WTC11 (cell line): ENCODE data around the gene ABCB1. TPM values are rescaled to one million over a fixed set of nuclear protein-coding genes. Genes with fewer than 3 reads are reported as not detected.

Experiments
- ATAC-seq: fragments of 200-7000 bp; cut with Tn5 transposase; 2 replicates; pipeline ENCODE4 v1.10.0; 2021; ENCODE audit warnings: mild to moderate bottlenecking, moderate library complexity
- CTCF ChIA-PET: fragments of 300-600 bp; sonication (Branson Sonifier 250); formaldehyde crosslinking; loops from one replicate; lab custom pipeline; 2021; ENCODE audit warnings: antibody characterized with exemption; lab: Charles Lee
- POLR2A ChIA-PET: fragments of 350-600 bp; sonication (Branson Sonifier 250); formaldehyde crosslinking; loops from one replicate; lab custom pipeline; 2021; ENCODE audit warnings: antibody characterized with exemption; lab: Charles Lee
- DNase-seq: peaks from one replicate; pipeline ENCODE4 v3.0.0; 2021; ENCODE audit warnings: low spot score
- H3K27ac Mint-ChIP-seq: 2 replicates; pipeline ENCODE4 v1.8.0; 2021; ENCODE audit warnings: mixed read lengths
- H3K27me3 Mint-ChIP-seq: 2 replicates; pipeline ENCODE4 v1.8.0; 2021; ENCODE audit warnings: low read depth, mild to moderate bottlenecking, moderate library complexity, mixed read lengths
- H3K36me3 Mint-ChIP-seq: 2 replicates; pipeline ENCODE4 v1.8.0; 2021; ENCODE audit warnings: mixed read lengths
- H3K4me1 Mint-ChIP-seq: 2 replicates; pipeline ENCODE4 v1.8.0; 2022; ENCODE audit warnings: mixed read lengths
- H3K4me3 Mint-ChIP-seq: 2 replicates; pipeline ENCODE4 v1.8.0; 2021; ENCODE audit warnings: mild to moderate bottlenecking, moderate library complexity, mixed read lengths
- H3K9me3 Mint-ChIP-seq: 2 replicates; pipeline ENCODE4 v1.8.0; 2021; ENCODE audit warnings: mixed read lengths
- AFF4 ChIP-seq: sonication (generic); formaldehyde crosslinking; IDR thresholded peaks from 2 replicates; pipeline ENCODE4 v1.8.1; 2023; ENCODE audit warnings: mild to moderate bottlenecking, missing genetic modification reagents, borderline replicate concordance
- ATF2 ChIP-seq: sonication (generic); formaldehyde crosslinking; IDR thresholded peaks from 2 replicates; pipeline ENCODE4 v1.8.1; 2022; ENCODE audit warnings: low read depth, missing genetic modification reagents, borderline replicate concordance
- CDX4 ChIP-seq: fragments of 250-450 bp; sonication (Bioruptor Pico); IDR thresholded peaks from 2 replicates; pipeline ENCODE4 v1.9.0; 2021; ENCODE audit warnings: moderate library complexity, mild to moderate bottlenecking, inconsistent platforms, borderline replicate concordance
- CREM ChIP-seq: sonication (generic); formaldehyde crosslinking; IDR thresholded peaks from 2 replicates; pipeline ENCODE4 v1.8.1; 2022; ENCODE audit warnings: mild to moderate bottlenecking, missing genetic modification reagents, moderate library complexity
- FOXP1 ChIP-seq: sonication (generic); formaldehyde crosslinking; IDR thresholded peaks from 2 replicates; pipeline ENCODE4 v1.8.0; 2022; ENCODE audit warnings: missing genetic modification reagents, mild to moderate bottlenecking, moderate library complexity, borderline replicate concordance
- GABPB1 ChIP-seq: sonication (generic); formaldehyde crosslinking; IDR thresholded peaks from 2 replicates; pipeline ENCODE4 v1.8.1; 2023; ENCODE audit warnings: mild to moderate bottlenecking, missing genetic modification reagents
- GTF2I ChIP-seq: fragments of 250-450 bp; sonication (Bioruptor Pico); conservative IDR thresholded peaks from 2 replicates; pipeline ENCODE4 v1.4.0; 2021; ENCODE audit warnings: mild to moderate bottlenecking
- IRF2 ChIP-seq: sonication (generic); formaldehyde crosslinking; IDR thresholded peaks from 2 replicates; pipeline ENCODE4 v1.8.0; 2022; ENCODE audit warnings: low read depth, missing genetic modification reagents, borderline replicate concordance
- JUN ChIP-seq: sonication (generic); formaldehyde crosslinking; IDR thresholded peaks from 2 replicates; pipeline ENCODE4 v1.8.0; 2023; ENCODE audit warnings: mild to moderate bottlenecking, missing genetic modification reagents
- NFATC4 ChIP-seq: fragments of 250-450 bp; sonication (Bioruptor Pico); IDR thresholded peaks from 2 replicates; pipeline ENCODE4 v1.9.0; 2021; ENCODE audit warnings: mild to moderate bottlenecking
- NFYB ChIP-seq: sonication (generic); formaldehyde crosslinking; conservative IDR thresholded peaks from 2 replicates; pipeline ENCODE4 v1.8.0; 2022; ENCODE audit warnings: low read depth, missing genetic modification reagents
- SMAD3 ChIP-seq: sonication (generic); formaldehyde crosslinking; IDR thresholded peaks from 2 replicates; pipeline ENCODE4 v1.8.0; 2022; ENCODE audit warnings: missing genetic modification reagents, mild to moderate bottlenecking, borderline replicate concordance
- SOX15 ChIP-seq: fragments of 250-450 bp; sonication (Bioruptor Pico); IDR thresholded peaks from 2 replicates; pipeline ENCODE4 v1.9.0; 2021; ENCODE audit warnings: mild to moderate bottlenecking
- TEAD1 ChIP-seq: sonication (generic); formaldehyde crosslinking; IDR thresholded peaks from 2 replicates; pipeline ENCODE4 v1.8.0; 2022; ENCODE audit warnings: mild to moderate bottlenecking, missing genetic modification reagents
- TP53 ChIP-seq: sonication (generic); formaldehyde crosslinking; IDR thresholded peaks from 2 replicates; pipeline ENCODE4 v1.8.1; 2023; ENCODE audit warnings: mild to moderate bottlenecking, missing genetic modification reagents
- ZMAT4 ChIP-seq: fragments of 250-450 bp; sonication (Bioruptor Pico); IDR thresholded peaks from 2 replicates; pipeline ENCODE4 v1.9.0; 2021; ENCODE audit warnings: mild to moderate bottlenecking
- ZNF416 ChIP-seq: fragments of 250-450 bp; sonication (Bioruptor Pico); IDR thresholded peaks from 2 replicates; pipeline ENCODE4 v1.9.0; 2021; ENCODE audit warnings: mild to moderate bottlenecking, inconsistent platforms
- ZNF425 ChIP-seq: fragments of 250-450 bp; sonication (Bioruptor Pico); conservative IDR thresholded peaks from 2 replicates; pipeline ENCODE4 v1.9.0; 2021; ENCODE audit warnings: mild to moderate bottlenecking
- ZSCAN18 ChIP-seq: fragments of 250-450 bp; sonication (Bioruptor Pico); IDR thresholded peaks from 2 replicates; pipeline ENCODE4 v2.1.2; 2022; ENCODE audit warnings: mild to moderate bottlenecking, moderate library complexity
- total RNA-seq: library from RNA; stranded (reverse); gene quantifications from 3 replicates; pipeline ENCODE4 v1.2.3, GENCODE V29; 2021

ABCB1 gene
- total RNA-seq, 1 experiment from 2014 or later = 0.94 TPM

- Mint-ChIP-seq H3K4me1 (peaks cover 14% of the 10 kb centered on the region), H3K27me3 (peaks cover 34% of the 10 kb centered on the region), H3K4me3 (no peak overlapping the region), H3K36me3 (peaks cover 11% of the 10 kb centered on the region), H3K9me3 (peaks cover 2% of the 10 kb centered on the region), H3K27ac (no peak overlapping the region)
- ChIA-PET POLR2A (no interaction called here), CTCF (no interaction called here)
- DNase-seq = no peak
- TF ChIP-seq ZSCAN18 (CRISPR knock-in tag) (no peak), AFF4 (CRISPR knock-in tag) (no peak), TP53 (CRISPR knock-in tag) (no peak), CDX4 (CRISPR knock-in tag) (no peak), ATF2 (CRISPR knock-in tag) (no peak), CREM (CRISPR knock-in tag) (no peak), NFYB (CRISPR knock-in tag) (no peak), GABPB1 (CRISPR knock-in tag) (no peak), TEAD1 (CRISPR knock-in tag) (no peak), IRF2 (CRISPR knock-in tag) (no peak), SOX15 (CRISPR knock-in tag) (no peak), ZNF416 (CRISPR knock-in tag) (no peak), ZNF425 (CRISPR knock-in tag) (no peak), ZMAT4 (CRISPR knock-in tag) (no peak), SMAD3 (CRISPR knock-in tag) (no peak), FOXP1 (CRISPR knock-in tag) (no peak), NFATC4 (CRISPR knock-in tag) (no peak), GTF2I (no peak), JUN (CRISPR knock-in tag) (no peak)
- no peak for ATAC-seq
Measured at GRCh38 chr7:87473192-87473591, 127.5 kb downstream of the ABCB1 start.
